ENCODE results near the gene TFR2.

DNA sequence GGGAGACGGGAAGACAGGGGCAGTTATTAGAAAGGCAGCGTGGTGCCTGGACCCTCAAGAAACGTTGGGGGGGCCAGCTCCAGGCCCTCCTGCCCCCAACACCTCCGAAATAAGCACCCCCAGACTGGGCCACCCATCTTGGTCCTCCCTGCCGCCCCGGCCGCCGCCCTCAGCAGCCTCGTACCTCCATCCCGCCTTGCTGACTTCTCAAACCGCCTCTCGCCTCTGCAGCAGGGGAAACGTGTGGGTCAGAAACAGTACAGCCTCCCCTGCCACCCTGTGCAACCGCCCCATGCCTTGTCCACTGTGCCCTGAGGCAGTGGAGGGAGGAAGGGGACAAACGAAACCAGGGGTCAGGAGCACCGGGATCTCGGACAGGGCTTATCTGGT lies 45.5 kb upstream of the TFR2 start:
- TF ChIP-seq ATF4 (CRISPR knock-in tag; IDR thresholded peaks at IDR 0.05) (no peak), MAX (CRISPR knock-in tag; IDR thresholded peaks at IDR 0.05) (no peak), FOSL1 (tag; conservative IDR thresholded peaks at IDR 0.05) (no peak), E2F1 (CRISPR knock-in tag; IDR thresholded peaks at IDR 0.05) (no peak), SRF (CRISPR knock-in tag; IDR thresholded peaks at IDR 0.05) (no peak), ZFP1 (CRISPR knock-in tag; IDR thresholded peaks at IDR 0.05) (no peak), POU5F1 (IDR thresholded peaks at IDR 0.05; ENCODE audit: borderline replicate concordance, low read depth, low read length, partially characterized antibody) (no peak), MAFK (IDR thresholded peaks at IDR 0.05; ENCODE audit: low read length) (no peak), TARDBP (IDR thresholded peaks at IDR 0.05) (no peak), CEBPB (tag; IDR thresholded peaks at IDR 0.05) (no peak), RNF219 (CRISPR knock-in tag; IDR thresholded peaks at IDR 0.05) (no peak), ETS1 (conservative IDR thresholded peaks at IDR 0.05; ENCODE audit: control insufficient read depth, low read depth, low read length) (no peak), ELF4 (CRISPR knock-in tag; IDR thresholded peaks at IDR 0.05) (no peak)
- TF ChIP-seq, protein P1, sequence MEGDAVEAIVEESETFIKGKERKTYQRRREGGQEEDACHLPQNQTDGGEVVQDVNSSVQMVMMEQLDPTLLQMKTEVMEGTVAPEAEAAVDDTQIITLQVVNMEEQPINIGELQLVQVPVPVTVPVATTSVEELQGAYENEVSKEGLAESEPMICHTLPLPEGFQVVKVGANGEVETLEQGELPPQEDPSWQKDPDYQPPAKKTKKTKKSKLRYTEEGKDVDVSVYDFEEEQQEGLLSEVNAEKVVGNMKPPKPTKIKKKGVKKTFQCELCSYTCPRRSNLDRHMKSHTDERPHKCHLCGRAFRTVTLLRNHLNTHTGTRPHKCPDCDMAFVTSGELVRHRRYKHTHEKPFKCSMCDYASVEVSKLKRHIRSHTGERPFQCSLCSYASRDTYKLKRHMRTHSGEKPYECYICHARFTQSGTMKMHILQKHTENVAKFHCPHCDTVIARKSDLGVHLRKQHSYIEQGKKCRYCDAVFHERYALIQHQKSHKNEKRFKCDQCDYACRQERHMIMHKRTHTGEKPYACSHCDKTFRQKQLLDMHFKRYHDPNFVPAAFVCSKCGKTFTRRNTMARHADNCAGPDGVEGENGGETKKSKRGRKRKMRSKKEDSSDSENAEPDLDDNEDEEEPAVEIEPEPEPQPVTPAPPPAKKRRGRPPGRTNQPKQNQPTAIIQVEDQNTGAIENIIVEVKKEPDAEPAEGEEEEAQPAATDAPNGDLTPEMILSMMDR (IDR thresholded peaks at IDR 0.05 in 2 of 3, conservative IDR thresholded peaks at IDR 0.05 in 1 of 3; ENCODE audit: insufficient read depth in 2 of 3, low read depth in 1 of 3, low read length in 3 of 3) = no peak

Measured in K562 (cell line).